K562 (cell line): ENCODE data around the gene LSS. TPM values are rescaled to one million over a fixed set of nuclear protein-coding genes. Genes with fewer than 3 reads are reported as not detected.
A peak's percentile ranks its signal among the peaks of the same experiment; 100 is the strongest.

Experiments used
- ATF7 ChIP-seq: fragments of 450-650 bp; IDR thresholded peaks from 2 replicates; pipeline ENCODE4 v1.7.1; 2014; ENCODE audit warnings: mild to moderate bottlenecking, moderate library complexity
- BDP1 ChIP-seq: IDR thresholded peaks from 3 replicates; pipeline ENCODE4 v1.6.1; 2011; ENCODE audit not compliant: insufficient read length, insufficient read depth
- CTCFL ChIP-seq: IDR thresholded peaks from 2 replicates; pipeline ENCODE4 v1.6.1; 2011; ENCODE audit warnings: borderline replicate concordance, low read depth, mild to moderate bottlenecking, moderate library complexity, low read length; ENCODE audit not compliant: insufficient read depth, poor library complexity, severe bottlenecking
- DACH1 ChIP-seq: fragments of 450-650 bp; IDR thresholded peaks from 2 replicates; pipeline ENCODE4 v1.6.1; 2018; ENCODE audit not compliant: partially characterized antibody
- DIDO1 ChIP-seq: fragments of 450-650 bp; IDR thresholded peaks from 2 replicates; pipeline ENCODE4 v1.6.1; 2016; ENCODE audit warnings: low read depth, missing biosample characterization, missing genetic modification characterization
- E2F1 ChIP-seq: sonication (generic); formaldehyde crosslinking; IDR thresholded peaks from 2 replicates; pipeline ENCODE4 v1.8.1; 2023; ENCODE audit warnings: mild to moderate bottlenecking, missing genetic modification reagents, moderate library complexity
- GTF2E2 ChIP-seq: fragments of 200-800 bp; sonication (Bioruptor generic); IDR thresholded peaks from 2 replicates; pipeline ENCODE4 v1.6.1; 2016; ENCODE audit warnings: missing genetic modification characterization, missing compliant biosample characterization
- L3MBTL2 ChIP-seq: fragments of 450-650 bp; IDR thresholded peaks from 2 replicates; pipeline ENCODE4 v1.6.1; 2016; ENCODE audit warnings: mild to moderate bottlenecking, moderate library complexity
- RBM17 ChIP-seq: fragments of 200-400 bp; formaldehyde crosslinking; IDR thresholded peaks from 2 replicates; pipeline ENCODE4 v1.6.1; 2017; ENCODE audit warnings: low read depth, mild to moderate bottlenecking, low read length, borderline replicate concordance
- SAFB ChIP-seq: fragments of 200-400 bp; formaldehyde crosslinking; IDR thresholded peaks from 2 replicates; pipeline ENCODE4 v1.6.1; 2017; ENCODE audit warnings: low read depth, low read length, borderline replicate concordance
- SREBF2 ChIP-seq: sonication (generic); formaldehyde crosslinking; IDR thresholded peaks from 2 replicates; pipeline ENCODE4 v1.4.0; 2020; ENCODE audit warnings: mild to moderate bottlenecking, missing genetic modification reagents
- SRSF7 ChIP-seq: fragments of 200-400 bp; formaldehyde crosslinking; optimal IDR thresholded peaks from 2 replicates; pipeline ENCODE3; 2017; ENCODE audit warnings: mild to moderate bottlenecking, low read depth, low read length
- ZBTB17 ChIP-seq: fragments of 450-650 bp; formaldehyde crosslinking; IDR thresholded peaks from 2 replicates; pipeline ENCODE4 v1.4.0; 2020; ENCODE audit warnings: mild to moderate bottlenecking
- ZKSCAN8 ChIP-seq: fragments of 200-800 bp; sonication (Bioruptor generic); IDR thresholded peaks from 2 replicates; pipeline ENCODE4 v1.6.1; 2016; ENCODE audit warnings: missing genetic modification characterization, missing compliant biosample characterization
- ZNF133 ChIP-seq: fragments of 250-450 bp; sonication (Bioruptor Pico); IDR thresholded peaks from 2 replicates; pipeline ENCODE4 v1.4.0; 2020; ENCODE audit warnings: mild to moderate bottlenecking
- ZNF184 ChIP-seq: sonication (generic); formaldehyde crosslinking; IDR thresholded peaks from 2 replicates; pipeline ENCODE4 v1.5.0; 2020; ENCODE audit warnings: missing genetic modification reagents
- ZNF395 ChIP-seq: fragments of 200-800 bp; sonication (Bioruptor generic); IDR thresholded peaks from 2 replicates; pipeline ENCODE4 v1.6.1; 2017; ENCODE audit warnings: missing genetic modification characterization, missing compliant biosample characterization
- ZNF778 ChIP-seq: fragments of 450-650 bp; formaldehyde crosslinking; IDR thresholded peaks from 2 replicates; pipeline ENCODE4 v1.4.0; 2020; ENCODE audit warnings: mild to moderate bottlenecking, moderate library complexity
- polyA plus RNA-seq, 8 experiments: library from polyadenylated mRNA; depleted of rRNA in 4 of 8; stranded (reverse) in 5 of 8; unstranded in 3 of 8; fragments of >200 nt; fragmentation: Nextera tagmentation in 2 of 8; fragmentation: Illumina TruSeq in 1 of 8; extraction: Ambion mirVana in 2 of 8; extraction: Trizol in 1 of 8; gene quantifications; 2 replicates each; pipeline versions ENCODE4 v1.2.1 to v1.2.3, GENCODE V29; 2011 to 2014; ENCODE audit warnings: inconsistent platforms in 1 of 8, missing spikeins in 1 of 8
- total RNA-seq, 7 experiments: library from RNA; depleted of rRNA in 6 of 7; stranded (reverse); fragments of >200 nt in 6 of 7; fragmentation: Illumina TruSeq in 2 of 7; extraction: Trizol in 2 of 7; gene quantifications; 2 replicates each; pipeline versions ENCODE4 v1.2.1 to v1.2.3, GENCODE V29; 2011 to 2021; ENCODE audit warnings: low replicate concordance in 1 of 7
- TF ChIP-seq, protein P1 (sequence below): fragments of 450-650 bp; IDR thresholded peaks from 2 replicates; pipeline ENCODE4 v1.7.1; 2018; ENCODE audit warnings: mild to moderate bottlenecking, low read depth; ENCODE audit not compliant: partially characterized antibody

Gene LSS
- total and polyA plus RNA-seq, 9 of the 15 experiments (the other 6 are each of a cell fraction or from before 2014, with no cell fraction given) = 2.2 to 89.5 (median 37.4) TPM

DNA sequence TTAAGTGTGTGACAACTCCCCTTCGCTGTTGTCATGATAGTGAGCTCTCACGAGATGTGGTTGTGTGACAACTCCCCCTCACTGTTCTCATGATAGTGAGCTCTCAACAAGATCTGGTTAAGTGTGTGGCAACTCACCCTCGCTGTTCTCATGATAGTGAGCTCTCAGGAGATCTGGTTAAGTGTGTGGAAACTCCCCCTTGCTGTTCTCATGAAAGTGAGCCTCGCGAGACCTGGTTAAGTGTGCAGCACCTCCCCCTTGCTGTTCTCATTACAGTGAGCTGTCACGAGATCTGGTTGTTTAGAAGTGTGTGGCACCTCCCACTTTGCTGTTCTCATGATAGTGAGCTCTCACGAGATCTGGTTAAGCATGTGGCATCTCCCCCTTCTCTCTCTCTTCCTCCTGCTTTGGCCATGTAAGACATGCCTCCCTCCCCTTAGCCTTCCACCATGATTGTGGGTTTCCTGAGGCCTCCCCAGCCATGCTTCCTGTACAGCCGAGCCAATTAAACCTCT is 25.1 kb upstream of the LSS start (continued):
- TF ChIP-seq SRSF7 (no peak), ZBTB17 (CRISPR knock-in tag) (0 out of 2 replicates have a peak, but pooled peaks have one; percentile 43), E2F1 (CRISPR knock-in tag) (0 out of 2 replicates have a peak, but pooled peaks have one; percentile 32), GTF2E2 (tag) (no peak), RBM17 (no peak), ZNF778 (CRISPR knock-in tag) (no peak), DIDO1 (tag) (no peak), BDP1 (no peak), ZNF395 (CRISPR knock-in tag) (no peak), DACH1 (no peak), SREBF2 (CRISPR knock-in tag) (no peak), L3MBTL2 (peak; percentile 80), CTCFL (no peak), ZKSCAN8 (CRISPR knock-in tag) (no peak), ATF7 (peak; percentile 38; the same call in 1 of the 2 replicates), SAFB (no peak), ZNF184 (CRISPR knock-in tag) (no peak), ZNF133 (CRISPR knock-in tag) (no peak)
- TF ChIP-seq, protein P1, sequence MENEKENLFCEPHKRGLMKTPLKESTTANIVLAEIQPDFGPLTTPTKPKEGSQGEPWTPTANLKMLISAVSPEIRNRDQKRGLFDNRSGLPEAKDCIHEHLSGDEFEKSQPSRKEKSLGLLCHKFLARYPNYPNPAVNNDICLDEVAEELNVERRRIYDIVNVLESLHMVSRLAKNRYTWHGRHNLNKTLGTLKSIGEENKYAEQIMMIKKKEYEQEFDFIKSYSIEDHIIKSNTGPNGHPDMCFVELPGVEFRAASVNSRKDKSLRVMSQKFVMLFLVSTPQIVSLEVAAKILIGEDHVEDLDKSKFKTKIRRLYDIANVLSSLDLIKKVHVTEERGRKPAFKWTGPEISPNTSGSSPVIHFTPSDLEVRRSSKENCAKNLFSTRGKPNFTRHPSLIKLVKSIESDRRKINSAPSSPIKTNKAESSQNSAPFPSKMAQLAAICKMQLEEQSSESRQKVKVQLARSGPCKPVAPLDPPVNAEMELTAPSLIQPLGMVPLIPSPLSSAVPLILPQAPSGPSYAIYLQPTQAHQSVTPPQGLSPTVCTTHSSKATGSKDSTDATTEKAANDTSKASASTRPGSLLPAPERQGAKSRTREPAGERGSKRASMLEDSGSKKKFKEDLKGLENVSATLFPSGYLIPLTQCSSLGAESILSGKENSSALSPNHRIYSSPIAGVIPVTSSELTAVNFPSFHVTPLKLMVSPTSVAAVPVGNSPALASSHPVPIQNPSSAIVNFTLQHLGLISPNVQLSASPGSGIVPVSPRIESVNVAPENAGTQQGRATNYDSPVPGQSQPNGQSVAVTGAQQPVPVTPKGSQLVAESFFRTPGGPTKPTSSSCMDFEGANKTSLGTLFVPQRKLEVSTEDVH = no peak
